Smooth muscle cell (in vitro differentiated cells): ENCODE data around the gene LIN7C. TPM values are rescaled to one million over a fixed set of nuclear protein-coding genes. Genes with fewer than 3 reads are reported as not detected.

Experiments used
- DNase-seq: peaks from one replicate; lab custom pipeline; 2025; ENCODE audit not compliant: unreplicated experiment; lab: John Stamatoyannopoulos, UW
- H2AFZ ChIP-seq: fragments of 200-600 bp; sonication (generic); 2 replicates; pipeline ENCODE4 v1.6.0; 2016; ENCODE audit warnings: antibody characterized with exemption, low read depth, mild to moderate bottlenecking
- H3F3A ChIP-seq: fragments of 200-600 bp; sonication (generic); 2 replicates; pipeline ENCODE4 v1.6.0; 2017; ENCODE audit warnings: antibody characterized with exemption, low read depth
- H3K27ac ChIP-seq: fragments of 200-600 bp; sonication (generic); 2 replicates; pipeline ENCODE4 v1.5.1; 2016; ENCODE audit warnings: low read depth, mild to moderate bottlenecking
- H3K27me3 ChIP-seq: fragments of 200-600 bp; sonication (generic); 2 replicates; pipeline ENCODE4 v1.6.1; 2016; ENCODE audit warnings: low read depth, mild to moderate bottlenecking
- H3K36me3 ChIP-seq: fragments of 200-600 bp; sonication (generic); 2 replicates; pipeline ENCODE4 v1.5.1; 2016; ENCODE audit warnings: low read depth
- H3K4me1 ChIP-seq: fragments of 200-600 bp; sonication (generic); 2 replicates; pipeline ENCODE4 v1.5.1; 2016; ENCODE audit warnings: low read depth
- H3K4me2 ChIP-seq: fragments of 200-600 bp; sonication (generic); 2 replicates; pipeline ENCODE4 v1.6.0; 2016; ENCODE audit warnings: mild to moderate bottlenecking
- H3K4me3 ChIP-seq: fragments of 200-600 bp; sonication (generic); 2 replicates; pipeline ENCODE4 v1.5.1; 2016; ENCODE audit warnings: mild to moderate bottlenecking
- H3K79me2 ChIP-seq: fragments of 200-600 bp; sonication (generic); 2 replicates; pipeline ENCODE4 v1.6.0; 2016; ENCODE audit warnings: low read depth, mild to moderate bottlenecking
- H3K9ac ChIP-seq: fragments of 200-600 bp; sonication (generic); 2 replicates; pipeline ENCODE4 v1.6.0; 2016; ENCODE audit warnings: low read depth
- H3K9me3 ChIP-seq: fragments of 200-600 bp; sonication (generic); replicated peaks from 2 replicates; pipeline ENCODE4 v1.5.1; 2016; ENCODE audit warnings: low read depth
- H4K20me1 ChIP-seq: fragments of 200-600 bp; sonication (generic); 2 replicates; pipeline ENCODE4 v1.6.0; 2016; ENCODE audit warnings: low read depth
- WGBS: methylation state at CpG from one replicate; pipeline ENCODE4 v1.1.7; 2016; ENCODE audit warnings: low lambda C conversion rate; 5-methylcytosine and 5-hydroxymethylcytosine counted together
- polyA plus RNA-seq: library from polyadenylated mRNA; unstranded; fragments of >200 nt; fragmentation: Nextera tagmentation; extraction: Ambion mirVana; gene quantifications from 2 replicates; pipeline ENCODE4 v1.2.1, GENCODE V29; 2016
- total RNA-seq: library from RNA; depleted of rRNA; stranded (reverse); fragments of >200 nt; gene quantifications from 2 replicates; pipeline ENCODE4 v1.2.3, GENCODE V29; 2014
- TF ChIP-seq, protein P1 (sequence below): fragments of 200-600 bp; sonication (generic); IDR thresholded peaks from 2 replicates; pipeline ENCODE4 v1.5.1; 2017; ENCODE audit warnings: borderline replicate concordance, mild to moderate bottlenecking, antibody characterized with exemption; ENCODE audit not compliant: insufficient read depth, poor library complexity, severe bottlenecking

The LIN7C gene
- total and polyA plus RNA-seq, 2 experiments from 2014 or later = 11.3 to 30.8 TPM

DNA sequence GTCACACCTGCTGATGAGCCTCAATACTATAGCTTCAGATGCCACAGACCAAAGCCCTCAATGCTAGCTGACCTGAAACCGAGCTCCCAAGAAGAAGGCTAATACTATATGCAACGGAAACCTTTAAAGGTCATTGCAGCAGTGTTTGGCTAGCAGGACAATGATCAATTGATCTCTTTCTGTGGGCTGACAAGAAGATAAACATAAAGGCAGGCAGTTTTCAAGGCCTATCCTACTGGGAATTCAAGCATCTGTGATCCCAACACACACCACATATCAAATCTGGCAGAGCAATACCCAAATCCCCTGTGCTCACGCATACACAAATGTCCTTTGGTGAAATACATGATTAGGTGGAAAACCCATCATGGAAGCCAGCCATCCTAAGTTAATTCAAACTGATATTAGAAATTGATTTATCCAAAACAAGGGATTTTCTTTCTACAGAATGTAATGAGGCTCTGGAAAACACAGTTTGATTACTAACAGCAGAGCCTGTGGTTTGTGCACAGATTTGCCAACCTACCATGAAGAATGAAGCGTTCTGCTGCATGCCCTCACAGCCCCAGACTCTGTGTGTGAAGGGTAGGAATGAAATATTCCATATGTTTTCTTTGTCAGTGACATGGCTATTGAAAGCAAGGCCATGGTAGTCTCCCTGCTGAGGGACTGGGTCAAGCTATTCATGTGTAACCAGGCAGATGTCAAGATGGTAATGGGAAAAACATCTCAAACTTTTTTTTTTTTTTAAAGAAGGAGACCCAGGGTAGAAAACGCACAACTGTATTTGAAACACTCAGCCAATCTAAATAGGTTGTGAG, 46.2 kb downstream of the LIN7C start:
- DNase-seq = no peak
- no peaks in the 10 kb centered on the region for H3K36me3 ChIP-seq
- H3K4me3 ChIP-seq = no peak overlapping the region
- peaks cover 49% of the 10 kb centered on the region for H3K4me1 ChIP-seq
- peaks cover 86% of the 10 kb centered on the region for H3K79me2 ChIP-seq
- H2AFZ ChIP-seq = no peak overlapping the region
- TF ChIP-seq, protein P1, sequence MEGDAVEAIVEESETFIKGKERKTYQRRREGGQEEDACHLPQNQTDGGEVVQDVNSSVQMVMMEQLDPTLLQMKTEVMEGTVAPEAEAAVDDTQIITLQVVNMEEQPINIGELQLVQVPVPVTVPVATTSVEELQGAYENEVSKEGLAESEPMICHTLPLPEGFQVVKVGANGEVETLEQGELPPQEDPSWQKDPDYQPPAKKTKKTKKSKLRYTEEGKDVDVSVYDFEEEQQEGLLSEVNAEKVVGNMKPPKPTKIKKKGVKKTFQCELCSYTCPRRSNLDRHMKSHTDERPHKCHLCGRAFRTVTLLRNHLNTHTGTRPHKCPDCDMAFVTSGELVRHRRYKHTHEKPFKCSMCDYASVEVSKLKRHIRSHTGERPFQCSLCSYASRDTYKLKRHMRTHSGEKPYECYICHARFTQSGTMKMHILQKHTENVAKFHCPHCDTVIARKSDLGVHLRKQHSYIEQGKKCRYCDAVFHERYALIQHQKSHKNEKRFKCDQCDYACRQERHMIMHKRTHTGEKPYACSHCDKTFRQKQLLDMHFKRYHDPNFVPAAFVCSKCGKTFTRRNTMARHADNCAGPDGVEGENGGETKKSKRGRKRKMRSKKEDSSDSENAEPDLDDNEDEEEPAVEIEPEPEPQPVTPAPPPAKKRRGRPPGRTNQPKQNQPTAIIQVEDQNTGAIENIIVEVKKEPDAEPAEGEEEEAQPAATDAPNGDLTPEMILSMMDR = no peak
- H3K4me2 ChIP-seq = no peak overlapping the region
- no peaks in the 10 kb centered on the region for H3K27me3 ChIP-seq
- no peak overlapping the region for H3K27ac ChIP-seq
- peaks cover 90% of the 10 kb centered on the region for H4K20me1 ChIP-seq
- no peak overlapping the region for H3K9ac ChIP-seq
- WGBS = 90% methylated on average over 5 of the region's 5 CpGs
- H3K9me3 ChIP-seq = no peaks in the 10 kb centered on the region
- H3F3A ChIP-seq = peaks cover 6% of the 10 kb centered on the region

DNA sequence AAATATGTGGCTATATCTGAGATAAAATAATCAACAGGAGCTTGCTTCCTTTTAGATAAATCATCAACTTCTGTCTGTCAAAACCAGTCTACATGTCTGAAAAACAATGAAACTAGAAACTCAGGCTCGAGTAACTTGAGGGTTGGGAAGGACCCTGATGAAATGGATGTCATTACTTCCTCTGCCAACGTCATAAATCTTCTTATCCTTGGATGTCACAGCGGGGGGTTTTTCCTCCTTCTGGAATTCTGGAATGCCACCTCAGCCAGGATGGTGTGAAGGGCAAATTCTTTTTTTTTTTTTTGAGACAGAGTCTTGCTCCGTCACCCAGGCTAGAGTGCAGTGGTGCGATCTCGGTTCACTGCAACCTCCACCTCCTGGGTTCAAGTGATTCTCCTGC, 47.4 kb downstream of the LIN7C start:
- Histone ChIP-seq H2AFZ (no peak overlapping the region), H3K9ac (no peak overlapping the region), H3K9me3 (no peaks in the 10 kb centered on the region), H3K79me2 (peaks cover 92% of the 10 kb centered on the region), H3F3A (peaks cover 5% of the 10 kb centered on the region), H4K20me1 (peaks cover 90% of the 10 kb centered on the region), H3K27me3 (no peaks in the 10 kb centered on the region), H3K4me1 (peaks cover 38% of the 10 kb centered on the region), H3K4me3 (no peak overlapping the region), H3K4me2 (no peak overlapping the region), H3K27ac (no peak overlapping the region), H3K36me3 (no peaks in the 10 kb centered on the region)
- TF ChIP-seq, protein P1 = no peak
- no peak for DNase-seq
- 67% methylated on average over 4 of the region's 6 CpGs for WGBS

DNA sequence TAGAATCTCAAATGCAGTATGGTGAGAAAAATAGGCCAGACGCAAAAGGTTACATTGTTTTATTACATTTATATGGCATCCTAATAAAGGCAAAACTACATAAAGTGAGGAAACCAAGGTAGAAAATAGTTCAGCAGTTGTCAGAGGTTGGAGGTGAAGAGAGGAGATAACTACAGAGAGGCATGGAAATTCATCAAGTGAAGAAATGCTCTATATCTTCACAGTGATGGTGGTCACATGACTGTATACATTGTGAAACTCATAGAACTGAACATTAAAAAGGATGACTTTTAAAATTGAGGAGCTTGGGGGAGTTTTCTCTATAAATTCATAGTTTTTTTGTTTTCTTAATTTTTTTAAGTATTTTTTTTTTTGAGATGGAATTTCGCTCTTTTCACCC, 48.4 kb downstream of the LIN7C start:
- H3K36me3 ChIP-seq = no peaks in the 10 kb centered on the region
- peaks cover 87% of the 10 kb centered on the region for H4K20me1 ChIP-seq
- no peaks in the 10 kb centered on the region for H3K27me3 ChIP-seq
- TF ChIP-seq, protein P1 = no peak
- no peak overlapping the region for H3K27ac ChIP-seq
- H3K79me2 ChIP-seq = peaks cover 95% of the 10 kb centered on the region
- H3K4me1 ChIP-seq = peaks cover 35% of the 10 kb centered on the region
- 98% methylated on average over 2 of the region's 2 CpGs for WGBS
- H3F3A ChIP-seq = peaks cover 5% of the 10 kb centered on the region
- H3K9ac ChIP-seq = no peak overlapping the region
- no peak overlapping the region for H3K4me2 ChIP-seq
- DNase-seq = no peak
- H3K4me3 ChIP-seq = no peak overlapping the region
- H2AFZ ChIP-seq = no peak overlapping the region
- H3K9me3 ChIP-seq = no peaks in the 10 kb centered on the region
